EH (cell line): ENCODE data around the gene OR10A4.
"Not testable (repeated sequence)": the region's sequence is repeated elsewhere in the genome, so short reads cannot be mapped to it uniquely, and the experiment has no call there.

Experiments used
- DNase-seq: peaks from one replicate; pipeline ENCODE4 v3.0.0-alpha.2; 2015; ENCODE audit warnings: low read depth

The OR10A4 gene

DNA sequence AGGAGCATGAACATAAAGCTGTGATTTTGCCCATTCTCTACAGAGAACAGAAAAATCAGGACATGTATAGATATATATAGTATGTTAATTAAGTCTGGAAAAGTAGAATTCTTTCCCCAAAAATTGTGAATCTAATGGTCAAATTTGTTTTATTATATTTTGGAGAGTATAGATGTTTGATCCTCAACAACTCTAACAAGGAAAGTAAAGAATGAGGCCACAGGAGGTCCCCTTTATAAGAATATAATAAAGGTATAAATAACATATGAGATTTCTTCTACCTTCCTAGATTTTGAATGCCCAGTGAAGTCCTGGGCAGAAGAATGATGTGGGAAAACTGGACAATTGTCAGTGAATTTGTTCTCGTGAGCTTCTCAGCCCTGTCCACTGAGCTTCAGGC lies at the start of gene OR10A4:
Gene OR10A4 (plus strand): TSS at position 301 of the 400 bp plus-strand sequence. CDS start 23 bp downstream, at position 324.
- no peak for DNase-seq

DNA sequence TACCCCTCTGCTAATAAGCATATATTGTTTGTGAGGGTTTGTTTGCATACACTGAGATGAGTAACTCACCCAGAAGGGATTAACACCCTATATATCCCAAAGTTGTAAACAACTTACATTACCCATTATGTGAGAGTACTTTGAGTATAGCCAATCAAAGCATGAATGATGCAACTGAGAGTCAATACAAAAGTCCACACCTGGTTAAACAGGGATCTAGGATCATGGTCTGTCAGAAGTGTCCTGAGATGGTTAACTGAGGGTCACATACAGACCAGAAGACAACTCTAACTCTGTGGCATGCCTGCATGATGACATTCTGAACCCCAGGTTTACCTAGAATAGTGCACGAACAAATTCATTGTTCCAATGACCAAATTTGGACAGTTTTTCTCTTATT lies 48.3 kb upstream of the OR10A4 start:
- DNase-seq = no peak

DNA sequence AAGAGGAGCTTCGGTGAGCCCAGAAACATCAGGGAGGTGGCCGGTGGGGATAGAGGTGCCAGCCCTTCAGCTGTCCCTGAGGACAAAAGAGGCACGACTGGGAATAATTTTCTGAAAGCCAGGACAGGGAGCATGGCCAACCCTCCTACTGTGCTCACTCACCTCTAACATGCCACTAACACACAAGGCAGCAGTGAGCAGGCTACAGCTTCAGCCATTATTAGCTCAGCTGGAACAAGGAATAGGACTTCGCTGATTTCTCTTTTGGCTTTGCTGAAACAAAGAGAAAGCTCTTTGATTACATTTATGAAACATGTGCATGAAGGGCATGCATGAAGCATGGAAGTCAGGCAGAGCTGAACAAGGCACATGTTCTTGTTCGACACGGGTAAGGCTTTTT lies 43.1 kb upstream of the OR10A4 start:
- DNase-seq = no peak

DNA sequence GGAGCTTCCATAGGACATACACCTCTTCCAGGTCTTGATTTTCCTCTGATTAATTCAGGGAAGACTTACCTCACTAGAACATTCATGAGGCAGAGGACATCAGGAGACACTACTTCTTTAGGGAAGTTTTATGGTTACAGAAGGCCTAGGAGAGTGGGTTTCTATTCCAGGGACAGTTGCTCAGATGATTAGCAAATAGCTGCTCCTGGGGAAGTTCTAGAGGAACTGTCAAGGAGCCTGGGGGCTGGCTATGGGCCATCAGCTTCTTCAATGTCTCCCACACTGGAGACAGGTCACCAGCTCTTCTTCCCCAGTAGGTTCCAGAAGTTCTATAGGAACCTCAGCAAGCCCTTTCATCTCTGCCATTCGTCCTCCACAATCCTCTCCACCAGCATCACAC lies 42.4 kb upstream of the OR10A4 start:
- no peak for DNase-seq

DNA sequence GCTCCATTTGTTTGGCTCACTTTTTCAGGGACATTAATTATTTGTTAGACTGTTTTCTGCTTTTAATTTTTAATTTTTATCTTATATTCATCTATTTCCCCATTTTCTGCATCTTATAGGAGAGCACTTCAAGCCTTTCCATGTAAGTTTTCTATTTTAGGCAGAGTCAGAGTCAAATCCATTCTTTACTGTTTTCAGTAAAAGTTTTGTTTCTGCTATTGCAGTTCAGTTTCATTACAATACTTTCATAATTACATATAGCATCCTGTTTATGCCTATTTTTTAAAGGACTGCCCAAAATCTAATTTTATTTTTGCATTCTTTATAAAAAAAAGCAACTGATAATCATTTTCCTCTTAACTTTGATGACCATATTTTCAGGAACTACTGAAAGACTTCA lies 34.7 kb upstream of the OR10A4 start:
- DNase-seq = no peak

- DNase-seq = no peak
Observed at GRCh38 chr11:6843670-6844069, 32.8 kb upstream of the OR10A4 start.

DNA sequence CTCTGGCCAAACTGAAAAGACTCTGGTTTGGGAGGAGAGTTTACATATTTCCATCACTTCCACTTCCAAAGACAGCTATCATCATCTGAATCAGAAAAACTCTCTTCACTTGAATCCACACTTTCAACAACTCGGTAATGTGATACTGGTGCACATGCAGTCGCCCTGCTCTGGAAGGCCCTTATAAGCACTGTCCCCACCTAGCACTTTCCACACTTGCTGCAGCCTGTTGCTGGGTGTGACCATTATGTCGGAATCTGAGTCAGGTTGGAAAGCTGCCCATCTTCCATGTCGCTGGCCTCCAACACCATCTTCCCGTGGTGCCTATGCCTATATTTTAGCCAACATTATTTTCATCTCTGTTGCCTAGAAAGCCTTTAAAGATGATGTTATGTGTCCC lies 32.1 kb upstream of the OR10A4 start:
- DNase-seq = no peak

- DNase-seq = no peak
Observed at GRCh38 chr11:6845383-6845782, 31.0 kb upstream of the OR10A4 start, which contains the start of gene OR10A5. OR10A5 (plus strand) TSS chr11:6845683; CDS start chr11:6845683, 0 bp downstream.

GRCh38 chr11:6850526-6850925 lies 25.9 kb upstream of the OR10A4 start:
- no peak for DNase-seq

DNA sequence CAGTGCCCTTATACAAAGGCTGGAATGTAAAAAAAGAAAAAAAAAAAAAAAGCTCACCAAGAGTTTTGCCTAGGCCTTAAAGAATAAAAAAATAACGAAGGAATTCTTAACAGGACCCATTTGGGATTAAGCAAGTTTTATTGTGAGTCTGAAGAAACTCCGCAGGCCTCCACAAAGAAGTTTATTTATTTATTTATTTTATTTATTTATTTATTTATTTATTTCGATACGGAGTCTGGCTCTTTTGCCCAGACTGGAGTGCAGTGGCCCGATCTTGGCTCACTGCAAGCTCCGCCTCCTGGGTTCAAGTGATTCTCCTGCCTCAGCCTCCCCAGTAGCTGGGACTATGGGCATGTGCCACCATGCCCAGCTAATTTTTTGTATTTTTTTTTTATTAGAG lies 21.6 kb upstream of the OR10A4 start:
- not testable (repeated sequence) for DNase-seq

DNA sequence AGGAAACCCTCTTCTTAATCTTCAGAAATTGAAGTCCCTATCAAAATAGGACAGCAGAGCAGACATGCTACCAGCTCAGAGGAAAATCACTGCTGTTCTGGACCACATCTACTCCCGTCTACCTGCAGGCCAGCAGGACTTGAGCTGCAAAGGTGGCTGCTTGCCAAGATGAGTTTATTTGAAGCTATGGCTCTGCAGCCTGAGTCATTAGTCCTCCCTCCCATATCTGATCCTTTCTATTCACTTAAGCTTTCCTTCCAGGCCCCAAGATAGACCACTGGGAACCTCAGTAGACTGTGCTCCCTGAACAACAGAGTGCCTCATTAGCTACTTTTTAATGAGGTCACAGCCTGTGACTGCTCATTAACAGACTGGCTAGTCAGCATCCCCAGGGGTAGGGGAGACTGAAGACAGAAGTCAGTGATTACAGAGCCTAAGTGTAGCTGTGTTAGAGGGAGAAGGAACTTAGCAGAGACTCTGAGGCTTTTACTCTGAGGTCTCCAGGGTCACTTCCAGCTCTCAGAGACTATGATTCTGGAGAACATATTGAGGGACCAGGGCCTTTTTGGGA lies 20.4 kb upstream of the OR10A4 start:
- peak; percentile 63 for DNase-seq

DNA sequence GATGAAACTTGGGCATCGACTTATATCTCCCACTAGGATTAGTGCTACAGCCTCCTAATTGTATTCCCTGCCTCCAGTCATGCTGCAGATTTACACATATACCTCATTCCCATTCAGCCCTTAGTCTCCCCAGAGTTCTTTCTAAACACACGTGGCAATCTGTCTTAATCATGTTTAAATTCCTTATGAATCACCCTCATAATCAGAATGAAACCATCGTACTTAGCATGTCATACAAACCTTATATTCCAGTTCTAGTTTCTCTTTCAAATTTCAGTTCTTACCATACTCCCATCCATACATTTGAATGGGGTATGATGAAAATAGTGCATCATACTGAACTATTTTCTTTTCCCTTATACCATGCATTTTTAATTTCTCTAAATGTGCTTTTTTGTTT lies 19.6 kb upstream of the OR10A4 start:
- DNase-seq = peak; percentile 46

- DNase-seq = no peak
Observed at GRCh38 chr11:6862961-6863360, 13.5 kb upstream of the OR10A4 start, which contains the start of gene OR10A2. OR10A2 (plus strand) TSS chr11:6863057; CDS start chr11:6869755, 6,698 bp downstream.

DNA sequence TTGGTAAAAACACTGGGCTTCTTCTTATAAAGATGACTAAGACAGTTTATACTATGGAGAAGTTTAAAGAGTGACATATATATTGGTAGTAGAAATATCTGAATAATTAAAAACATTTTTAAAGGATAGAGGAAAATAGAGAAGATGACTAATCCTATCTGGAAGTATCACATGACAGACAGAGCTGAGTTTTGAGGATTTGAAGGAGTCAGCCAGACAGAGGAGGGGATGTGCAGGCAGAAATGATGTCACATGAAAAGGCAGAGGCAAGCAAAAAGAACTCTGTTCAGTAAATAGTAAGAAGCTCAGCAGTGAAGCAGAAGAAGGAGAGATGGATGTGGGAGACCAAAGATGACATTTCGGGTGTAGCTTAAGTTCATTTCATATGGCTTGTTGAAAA lies 12.0 kb upstream of the OR10A4 start:
- peak; percentile 39 for DNase-seq

DNA sequence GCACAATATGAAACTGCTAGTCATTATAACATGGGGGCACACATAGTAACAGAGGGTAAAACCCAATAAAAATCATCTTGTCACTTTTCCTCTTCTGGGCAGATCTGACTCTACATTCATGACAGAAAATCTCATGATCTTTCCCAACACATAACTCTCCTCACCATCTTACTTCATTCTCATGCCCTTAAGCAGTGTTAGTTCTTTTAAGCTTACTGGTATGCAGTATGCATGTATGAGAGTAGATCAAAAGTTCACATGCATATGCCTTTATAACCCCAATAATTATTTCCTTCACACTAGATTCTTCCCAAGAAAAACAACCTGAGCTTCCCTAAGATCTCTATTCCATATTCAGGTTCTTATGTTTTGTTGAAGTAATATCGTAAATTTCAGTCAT lies 5.1 kb upstream of the OR10A4 start:
- no peak for DNase-seq

- no peak for DNase-seq
Observed at GRCh38 chr11:6875761-6876160, 664 bp upstream of the OR10A4 start.

DNA sequence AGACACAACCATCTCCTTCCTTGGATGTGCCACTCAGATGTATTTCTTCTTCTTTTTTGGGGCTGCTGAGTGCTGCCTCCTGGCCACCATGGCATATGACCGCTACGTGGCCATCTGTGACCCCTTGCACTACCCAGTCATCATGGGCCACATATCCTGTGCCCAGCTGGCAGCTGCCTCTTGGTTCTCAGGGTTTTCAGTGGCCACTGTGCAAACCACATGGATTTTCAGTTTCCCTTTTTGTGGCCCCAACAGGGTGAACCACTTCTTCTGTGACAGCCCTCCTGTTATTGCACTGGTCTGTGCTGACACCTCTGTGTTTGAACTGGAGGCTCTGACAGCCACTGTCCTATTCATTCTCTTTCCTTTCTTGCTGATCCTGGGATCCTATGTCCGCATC lies 489 bp downstream of the OR10A4 start:
- no peak for DNase-seq

DNA sequence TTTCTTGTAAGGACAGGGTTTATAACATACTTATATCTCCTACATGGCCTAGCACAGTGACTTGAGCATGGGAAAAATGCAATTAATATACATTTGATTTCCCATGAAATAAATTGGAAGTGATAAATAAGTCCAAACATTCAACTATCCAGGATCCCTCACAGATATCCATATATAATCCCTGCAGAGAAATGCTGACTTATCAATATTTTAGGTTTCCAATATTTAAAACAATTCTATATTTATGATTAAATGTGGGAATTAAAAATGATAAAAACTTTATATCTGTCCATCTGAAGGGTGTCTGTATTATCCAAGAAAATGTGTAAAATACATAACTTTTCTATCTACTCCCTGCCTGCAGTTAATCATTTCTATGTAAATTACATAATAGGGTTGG lies 6.3 kb downstream of the OR10A4 start:
- DNase-seq = no peak

GRCh38 chr11:6887711-6888110 lies 11.3 kb downstream of the OR10A4 start:
- DNase-seq = not testable (repeated sequence)

DNA sequence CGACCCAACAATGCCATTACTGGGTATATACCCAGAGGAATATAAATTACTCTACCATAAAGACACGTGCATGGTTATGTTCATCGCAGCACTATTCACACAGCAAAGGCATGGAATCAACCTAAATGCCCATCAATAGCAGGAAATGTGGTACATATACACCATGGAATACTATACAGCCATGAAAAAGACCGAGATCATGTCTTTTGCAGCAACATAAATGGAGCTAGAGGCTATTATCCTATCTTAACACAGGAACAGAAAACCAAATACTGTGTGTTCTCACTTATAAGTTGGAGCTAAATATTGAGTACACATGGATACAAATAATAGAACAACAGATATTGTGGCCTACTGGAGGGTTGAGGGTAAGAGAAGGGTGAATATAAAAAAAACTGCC lies 12.4 kb downstream of the OR10A4 start:
- DNase-seq = no peak

GRCh38 chr11:6889835-6890234 lies 13.4 kb downstream of the OR10A4 start:
- no peak for DNase-seq

DNA sequence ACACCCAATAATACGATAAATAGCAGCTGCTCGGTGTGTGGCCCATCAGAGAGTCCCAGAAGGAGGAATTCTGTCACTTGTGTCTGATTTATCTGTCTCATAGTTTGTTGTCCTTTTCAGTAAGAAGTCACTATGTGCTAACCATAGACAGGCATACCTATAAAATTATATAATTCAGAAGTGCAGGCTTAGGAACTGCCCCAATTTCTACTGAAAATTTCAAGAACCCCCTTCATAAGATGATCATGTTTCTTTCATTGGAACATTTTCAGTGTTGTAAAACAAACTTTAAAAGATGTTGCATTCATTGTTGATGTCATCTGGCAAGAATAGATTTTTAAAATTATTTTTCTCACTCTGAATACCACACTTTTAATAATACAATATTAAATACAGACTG lies 16.0 kb downstream of the OR10A4 start, which contains the start of gene OR2D2:
Gene OR2D2 (minus strand): TSS at position 101 of the 400 bp plus-strand sequence. CDS start 0 bp downstream, at position 101.
- no peak for DNase-seq

- DNase-seq = no peak
Observed at GRCh38 chr11:6894097-6894496, 17.7 kb downstream of the OR10A4 start.

DNA sequence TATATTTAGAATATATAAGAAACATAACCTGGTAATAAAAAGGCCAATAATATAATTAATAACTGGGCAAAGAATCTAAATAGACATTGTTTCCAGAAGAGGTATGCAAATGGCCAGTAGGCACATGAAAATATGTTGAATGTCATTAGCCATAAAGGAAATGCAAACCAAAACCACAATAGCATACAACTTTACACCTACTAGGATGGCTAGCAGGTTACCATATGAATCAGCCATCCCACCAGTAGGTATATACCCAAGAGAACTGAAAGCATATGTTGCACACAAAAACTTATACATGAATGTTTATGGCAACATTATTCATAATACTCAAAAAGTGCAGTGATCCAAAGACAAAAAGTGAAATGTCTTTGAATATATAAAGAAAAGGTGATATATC lies 18.6 kb downstream of the OR10A4 start:
- DNase-seq = no peak
